HCT116 (cell line): ENCODE measurements around the gene EIF6. TPM values are rescaled to one million over a fixed set of nuclear protein-coding genes. Genes with fewer than 3 reads are reported as not detected.

Source experiments
- ATAC-seq: fragments of 200-7000 bp; cut with Tn5 transposase; 2 replicates; pipeline ENCODE4 v1.9.1; 2020; ENCODE audit warnings: mild to moderate bottlenecking, moderate library complexity
- BruUV-seq: library from RNA; stranded (reverse); fragments of 400-500 nt; replicated peaks from 2 replicates; lab custom pipeline; 2021; lab: Mats Ljungman, UMichigan
- CTCF ChIA-PET: fragments of 300-600 bp; sonication (Branson Sonifier 250); formaldehyde crosslinking; loops from one replicate; lab custom pipeline; 2021; ENCODE audit warnings: antibody characterized with exemption; lab: Charles Lee
- POLR2A ChIA-PET: fragments of 300-600, 350-600 bp; sonication (Branson Sonifier 250); formaldehyde crosslinking; loops from one replicate; lab custom pipeline; 2021; ENCODE audit warnings: antibody characterized with exemption; lab: Charles Lee
- RAD21 ChIA-PET, 2 experiments: fragments of 300-600 bp; sonication (Branson Sonifier 250); formaldehyde crosslinking; loops; one replicate each; lab custom pipeline; 2023; ENCODE audit warnings: low total read pairs in 2 of 2; ENCODE audit not compliant: uncharacterized antibody in 2 of 2, unreplicated experiment in 2 of 2, low non-redundant PET in 1 of 2; lab: Charles Lee
- DNase-seq: peaks from one replicate; pipeline ENCODE4 v3.0.0-alpha.2; 2010; ENCODE audit warnings: low read depth, low spot score
- H2AFZ ChIP-seq: fragments of 200-600 bp; shearing (Covaris generic), sonication (generic); 2 replicates; pipeline ENCODE4 v1.6.1; 2017; ENCODE audit warnings: low read depth, mixed run types, mixed read lengths, antibody characterized with exemption, low read length; ENCODE audit not compliant: poor library complexity, severe bottlenecking
- H3K27ac ChIP-seq: 2 replicates; pipeline ENCODE4 v1.5.1; 2012; ENCODE audit warnings: low read depth, low read length
- H3K27me3 ChIP-seq: fragments of 200-600 bp; sonication (generic); 2 replicates; pipeline ENCODE4 v1.6.1; 2016; ENCODE audit warnings: mixed run types, low read length, mixed read lengths; ENCODE audit not compliant: insufficient read depth
- H3K36me3 ChIP-seq, 2 experiments: fragments of 200-500 bp in 1 of 2; fragments of 200-600 bp in 1 of 2; sonication (Bioruptor generic) in 1 of 2; sonication (generic) in 1 of 2; 2 replicates each; pipeline versions ENCODE4 v1.5.1 to v1.6.1; 2014 to 2016; ENCODE audit warnings: low read length in 2 of 2, inconsistent platforms in 1 of 2, mixed read lengths in 1 of 2, mixed run types in 1 of 2; ENCODE audit not compliant: insufficient read depth in 2 of 2, control insufficient read depth in 1 of 2
- H3K4me1 ChIP-seq, 2 experiments: fragments of 200-600 bp in 1 of 2; sonication (generic) in 1 of 2; 2 replicates each; pipeline versions ENCODE4 v1.5.1 to v1.6.1; 2012 to 2017; ENCODE audit warnings: low read length in 2 of 2, inconsistent platforms in 1 of 2, mild to moderate bottlenecking in 1 of 2, mixed read lengths in 1 of 2, mixed run types in 1 of 2, moderate library complexity in 1 of 2; ENCODE audit not compliant: insufficient read depth in 2 of 2, control insufficient read depth in 1 of 2
- H3K4me2 ChIP-seq: fragments of 200-600 bp; sonication (generic); 2 replicates; pipeline ENCODE4 v1.6.1; 2017; ENCODE audit warnings: mixed run types, low read length, mixed read lengths
- H3K4me3 ChIP-seq, 2 experiments: fragments of 200-600 bp in 1 of 2; sonication (generic) in 1 of 2; replicated peaks in 1 of 2; 2 replicates each; pipeline ENCODE4 v1.5.1; 2011 to 2016; ENCODE audit warnings: low read length in 2 of 2, control low read depth in 1 of 2, low read depth in 1 of 2, mild to moderate bottlenecking in 1 of 2, mixed read lengths in 1 of 2, mixed run types in 1 of 2
- H3K79me2 ChIP-seq: fragments of 200-600 bp; sonication (generic); 2 replicates; pipeline ENCODE4 v1.6.1; 2017; ENCODE audit warnings: mild to moderate bottlenecking, mixed run types, low read length, moderate library complexity, mixed read lengths; ENCODE audit not compliant: insufficient read depth
- H3K9ac ChIP-seq: fragments of 200-600 bp; sonication (generic); 2 replicates; pipeline ENCODE4 v1.6.1; 2016; ENCODE audit warnings: low read length, mixed read lengths
- H3K9me2 ChIP-seq: fragments of 200-600 bp; sonication (generic), shearing (Covaris generic); 2 replicates; pipeline ENCODE4 v1.6.1; 2017; ENCODE audit warnings: mixed run types, mild to moderate bottlenecking, moderate library complexity; ENCODE audit not compliant: insufficient read depth
- H3K9me3 ChIP-seq, 2 experiments: fragments of 200-500 bp in 1 of 2; fragments of 200-600 bp in 1 of 2; sonication (Bioruptor generic) in 1 of 2; sonication (generic) in 1 of 2; 2 replicates each; pipeline ENCODE4 v1.6.1; 2014 to 2017; ENCODE audit warnings: low read length in 2 of 2, mixed read lengths in 2 of 2, inconsistent platforms in 1 of 2, low read depth in 1 of 2, mild to moderate bottlenecking in 1 of 2, mixed run types in 1 of 2, moderate library complexity in 1 of 2; ENCODE audit not compliant: control insufficient read depth in 1 of 2, insufficient read depth in 1 of 2
- H4K20me1 ChIP-seq: fragments of 200-600 bp; sonication (generic), shearing (Covaris generic); 2 replicates; pipeline ENCODE4 v1.6.1; 2017; ENCODE audit warnings: mixed run types, mild to moderate bottlenecking, moderate library complexity; ENCODE audit not compliant: insufficient read depth
- ATF3 ChIP-seq: IDR thresholded peaks from 2 replicates; pipeline ENCODE4 v1.6.1; 2012
- CTCF ChIP-seq, 3 experiments: fragments of 200-600 bp in 1 of 3; sonication (generic) in 1 of 3; IDR thresholded peaks in 2 of 3; conservative IDR thresholded peaks in 1 of 3; 2 replicates each; pipeline ENCODE4 v1.5.1; 2012 to 2017; ENCODE audit warnings: low read depth in 2 of 3, low read length in 2 of 3, antibody characterized with exemption in 1 of 3, borderline replicate concordance in 1 of 3, control low read depth in 1 of 3, mild to moderate bottlenecking in 1 of 3, mixed read lengths in 1 of 3, mixed run types in 1 of 3, moderate library complexity in 1 of 3; ENCODE audit not compliant: insufficient read depth in 1 of 3
- EGR1 ChIP-seq: IDR thresholded peaks from 2 replicates; pipeline ENCODE4 v1.6.1; 2012; ENCODE audit warnings: low read depth
- EZH2phosphoT487 ChIP-seq: fragments of 200-600 bp; IDR thresholded peaks from 2 replicates; pipeline ENCODE4 v1.6.1; 2018; ENCODE audit warnings: antibody characterized with exemption, borderline replicate concordance
- FOSL1 ChIP-seq: IDR thresholded peaks from 2 replicates; pipeline ENCODE4 v1.6.1; 2012; ENCODE audit warnings: low read depth
- POLR2A ChIP-seq: IDR thresholded peaks from 2 replicates; pipeline ENCODE4 v1.7.0; 2011; ENCODE audit warnings: borderline replicate concordance; ENCODE audit not compliant: insufficient read depth, insufficient read length; ENCODE audit errors: extremely low read depth
- RAD21 ChIP-seq: IDR thresholded peaks from 2 replicates; pipeline ENCODE4 v1.6.1; 2012; ENCODE audit warnings: low read depth, mild to moderate bottlenecking
- SIN3A ChIP-seq: IDR thresholded peaks from 2 replicates; pipeline ENCODE4 v1.6.1; 2012; ENCODE audit warnings: low read depth
- SRF ChIP-seq: IDR thresholded peaks from 2 replicates; pipeline ENCODE4 v1.6.1; 2012; ENCODE audit warnings: low read depth
- YY1 ChIP-seq: IDR thresholded peaks from 2 replicates; pipeline ENCODE4 v1.6.1; 2011; ENCODE audit warnings: low read length, low read depth, moderate library complexity, mild to moderate bottlenecking; ENCODE audit not compliant: insufficient replicate concordance; ENCODE audit errors: extremely low read depth
- ZNF274 ChIP-seq: fragments of 200-500 bp; sonication (Bioruptor generic); IDR thresholded peaks from 2 replicates; pipeline ENCODE4 v1.6.1; 2014; ENCODE audit warnings: mild to moderate bottlenecking, low read depth, low read length, inconsistent platforms
- intact Hi-C: fragments of 100-400 bp; cut with micrococcal nuclease; formaldehyde crosslinking; loops from 2 replicates; pipeline ENCODE4 v1.10.0; 2022
- total RNA-seq: library from RNA; stranded (reverse); gene quantifications from one replicate; pipeline ENCODE4 v1.2.1, GENCODE V29; 2021; ENCODE audit not compliant: unreplicated experiment

Gene EIF6
- total RNA-seq, 1 experiment from 2014 or later, result 209 TPM

GRCh38 chr20:35288325-35289060 lies 3.9 kb upstream of the EIF6 start:
- peaks cover 4 to 16% of the 10 kb centered on the region in 2 experiments; a peak in 3 of 4 replicates for H3K4me1 ChIP-seq
- H3K9me2 ChIP-seq, result no peaks in the 10 kb centered on the region
- H3K27me3 ChIP-seq, result no peaks in the 10 kb centered on the region
- H3K79me2 ChIP-seq, result peaks cover 10% of the 10 kb centered on the region
- no peak for DNase-seq
- no peak overlapping the region for H3K27ac ChIP-seq
- RAD21 ChIA-PET, result no interaction called here
- H4K20me1 ChIP-seq, result no peaks in the 10 kb centered on the region
- TF ChIP-seq YY1, result no peak
- no peak for TF ChIP-seq CTCF (IDR thresholded peaks at IDR 0.05 in 2 of 3, conservative IDR thresholded peaks at IDR 0.05 in 1 of 3; ENCODE audit: borderline replicate concordance in 1 of 3, insufficient read depth in 1 of 3, low read depth in 2 of 3, low read length in 2 of 3)
- no peak for TF ChIP-seq EZH2phosphoT487
- TF ChIP-seq ATF3, result no peak
- no peak for TF ChIP-seq POLR2A
- TF ChIP-seq ZNF274, result no peak
- no peak for TF ChIP-seq EGR1
- TF ChIP-seq SIN3A, result no peak
- no peak for TF ChIP-seq RAD21
- no peak for TF ChIP-seq FOSL1
- no peak for TF ChIP-seq SRF
- TF ChIP-seq, all 23 proteins: peak for 0
- BruUV-seq, result no TSS peak
- H2AFZ ChIP-seq, result no peak overlapping the region
- H3K9me3 ChIP-seq, result no peaks in the 10 kb centered on the region
- H3K9ac ChIP-seq, result no peak overlapping the region
- intact Hi-C loops, result no loop called here
- ChIA-PET CTCF (interaction anchor here (1.5 kb wide), 1 partner anchor 16 kb away, joined by 8 read pairs; no protein-coding TSS in a partner anchor), POLR2A (no interaction called here)
- 0 out of 4 replicates have a peak, but pooled peaks cover 0 to 3% of the 10 kb centered on the region in 2 experiments for H3K36me3 ChIP-seq
- no peak for ATAC-seq
- H3K4me3 ChIP-seq, result no peak overlapping the region
- no peak overlapping the region for H3K4me2 ChIP-seq
